AG04449 (cell line): ENCODE results near the gene ESF1.

Experiments used
- CTCF ChIA-PET: fragments of 350-600 bp; formaldehyde crosslinking; extraction: SDS; loops from one replicate; lab custom pipeline; 2021; ENCODE audit warnings: antibody characterized with exemption; lab: Yijun Ruan, JAX
- POLR2A ChIA-PET: fragments of 400-600, 350-600 bp; formaldehyde crosslinking; extraction: SDS; loops from one replicate; lab custom pipeline; 2020; ENCODE audit warnings: antibody characterized with exemption, inconsistent platforms; lab: Yijun Ruan, JAX
- DNase-seq: peaks from one replicate; pipeline ENCODE4 v3.0.0-alpha.2; 2010; ENCODE audit warnings: low read depth, low spot score
- H3K4me3 ChIP-seq: 2 replicates; pipeline ENCODE4 v1.5.1; 2011; ENCODE audit warnings: low read depth, mild to moderate bottlenecking, control low read depth, low read length
- CTCF ChIP-seq: IDR thresholded peaks from one replicate; pipeline ENCODE4 v1.5.1; 2011; ENCODE audit warnings: mild to moderate bottlenecking, moderate library complexity, low read length, control low read depth, inconsistent platforms; ENCODE audit not compliant: insufficient read depth; ENCODE audit errors: missing control alignments

ESF1 gene

DNA sequence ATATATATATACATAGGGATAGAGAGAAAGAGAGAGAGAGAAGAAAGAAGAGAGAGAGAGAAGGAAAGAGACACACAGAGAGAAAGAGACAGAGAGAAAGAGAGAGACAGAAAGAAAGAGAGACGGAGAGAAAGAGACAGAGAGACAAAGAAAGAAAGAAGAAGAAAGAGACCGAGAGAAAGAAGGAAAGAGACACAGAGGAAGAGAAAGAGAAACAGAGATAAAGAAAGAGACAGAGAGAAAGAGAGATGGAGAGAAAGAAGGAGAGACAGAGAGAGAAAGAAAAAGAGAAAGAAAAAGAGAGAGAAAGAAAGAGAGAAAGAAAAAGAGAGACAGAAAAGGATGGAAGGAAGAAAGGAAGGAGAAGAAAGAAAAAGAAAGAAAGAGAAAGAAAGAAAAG, 99.1 kb downstream of the ESF1 start:
- POLR2A ChIA-PET: no interaction called here
- CTCF ChIA-PET: no interaction called here
- H3K4me3 ChIP-seq: no peak overlapping the region
- TF ChIP-seq CTCF: no peak
- DNase-seq: no peak

DNA sequence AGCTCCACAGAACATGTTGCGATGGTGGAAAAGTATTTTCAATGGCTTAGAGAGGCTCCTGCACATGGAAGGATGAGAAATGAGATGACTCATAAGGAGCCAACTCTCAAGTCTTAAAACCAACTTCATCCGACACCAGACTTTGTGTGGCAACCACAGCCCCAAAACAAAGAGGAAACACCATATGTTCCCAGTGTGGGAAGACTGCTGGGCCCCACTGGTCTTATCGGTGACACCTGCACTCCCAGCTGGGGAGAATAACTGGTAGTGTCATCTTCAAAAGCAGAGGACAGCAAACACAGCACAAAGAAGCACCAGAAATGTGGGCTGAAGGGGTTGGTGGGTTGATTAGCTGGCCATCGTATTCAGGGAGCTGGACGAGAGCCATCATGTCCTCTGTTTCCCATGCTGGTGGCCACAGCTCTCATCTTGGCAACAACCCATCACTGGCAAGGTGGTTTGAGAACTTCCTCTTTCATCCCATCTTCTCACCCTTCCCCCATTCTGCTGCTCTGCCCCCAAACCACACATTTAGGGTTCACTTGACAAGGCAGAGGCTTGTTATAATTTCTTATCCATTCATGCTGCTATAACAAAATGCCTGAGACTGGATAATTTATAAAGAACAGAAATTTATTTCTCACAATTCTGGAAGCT, 100.0 kb downstream of the ESF1 start:
- H3K4me3 ChIP-seq: no peak overlapping the region
- POLR2A ChIA-PET: no interaction called here
- CTCF ChIA-PET: no interaction called here
- TF ChIP-seq CTCF: no peak
- no peak for DNase-seq

- ChIA-PET CTCF (no interaction called here), POLR2A (no interaction called here)
- DNase-seq: no peak
- no peak for TF ChIP-seq CTCF
- H3K4me3 ChIP-seq: no peak overlapping the region
These were observed 100.9 kb downstream of the ESF1 start for GRCh38 chr20:13683833-13684232.

DNA sequence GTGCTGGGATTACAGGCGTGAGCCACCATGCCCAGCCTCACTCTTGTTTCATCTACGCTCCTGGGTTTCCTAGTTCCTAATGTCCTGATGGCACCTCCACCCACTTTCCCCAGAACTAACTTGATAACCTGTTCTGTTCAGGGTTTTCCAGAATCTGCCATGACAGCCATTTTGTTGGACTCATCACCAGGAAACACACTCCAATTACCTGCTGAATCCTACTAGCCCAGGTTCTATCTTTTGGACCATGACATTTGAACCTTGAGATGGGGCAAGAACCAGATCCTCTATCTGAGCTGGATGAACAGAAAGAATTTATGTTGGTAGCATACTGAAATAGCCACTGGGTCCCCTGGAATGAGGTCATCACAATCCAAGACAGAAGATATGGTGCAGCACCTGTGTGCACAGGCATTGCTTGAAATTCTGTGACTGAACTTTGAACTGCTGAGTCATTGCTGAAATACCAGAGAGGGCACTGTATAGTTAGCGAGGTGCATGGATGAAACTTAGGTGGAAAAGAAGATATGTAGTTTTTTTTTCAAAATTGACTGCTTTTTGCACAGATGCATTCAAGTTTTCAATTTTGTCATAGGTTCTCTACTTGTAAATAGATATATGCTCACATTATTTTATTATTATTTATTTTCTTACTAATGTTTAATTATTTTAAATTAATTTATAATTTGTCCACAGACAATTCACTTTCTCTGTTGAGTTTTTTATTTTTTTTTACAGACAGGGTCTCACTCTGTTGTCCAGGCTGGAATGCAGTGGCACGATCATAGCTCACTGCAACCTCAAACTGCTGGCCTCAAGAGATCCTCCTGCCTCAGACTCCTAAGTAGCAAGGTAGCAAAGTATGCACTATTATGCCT, 103.2 kb downstream of the ESF1 start:
- H3K4me3 ChIP-seq: no peak overlapping the region
- no peak for TF ChIP-seq CTCF
- ChIA-PET POLR2A (no interaction called here), CTCF (no interaction called here)
- DNase-seq: no peak

DNA sequence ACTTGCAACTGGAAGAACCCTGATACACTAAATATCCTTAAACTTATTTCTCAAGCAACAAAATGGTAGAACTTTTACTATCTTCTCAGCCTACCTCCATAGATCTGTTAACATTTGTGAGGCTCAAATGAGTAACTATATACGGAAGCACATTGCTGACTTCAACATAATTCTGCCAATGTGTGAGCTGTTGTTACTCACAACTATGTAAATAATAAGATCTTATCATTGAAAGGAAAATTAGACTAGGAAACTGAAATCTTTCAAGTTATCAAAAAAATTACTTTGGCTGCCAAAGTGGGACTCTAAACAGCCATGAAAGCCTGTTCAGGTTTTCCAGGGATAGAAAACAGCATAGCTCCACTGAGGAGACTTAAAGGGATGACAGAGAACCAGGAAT, 105.8 kb downstream of the ESF1 start:
- POLR2A ChIA-PET: no interaction called here
- TF ChIP-seq CTCF: no peak
- CTCF ChIA-PET: no interaction called here
- DNase-seq: no peak
- no peak overlapping the region for H3K4me3 ChIP-seq

- ChIA-PET POLR2A (no interaction called here), CTCF (no interaction called here)
- no peak for TF ChIP-seq CTCF
- no peak overlapping the region for H3K4me3 ChIP-seq
- DNase-seq: no peak
These were observed 107.5 kb downstream of the ESF1 start for GRCh38 chr20:13677241-13677640.
